ENCODE results near the gene RHCE.
"Not testable (repeated sequence)": the region's sequence is repeated elsewhere in the genome, so short reads cannot be mapped to it uniquely, and the experiment has no call there.

Gene RHCE

GRCh38 chr1:25397549-25397948 is 23.1 kb downstream of the RHCE start:
- not testable (repeated sequence) for DNase-seq (ENCODE audit: low read depth)

- no peak for DNase-seq (ENCODE audit: low read depth)
These were observed 27.8 kb downstream of the RHCE start for GRCh38 chr1:25392841-25393240.

GRCh38 chr1:25389721-25390120 is 30.9 kb downstream of the RHCE start:
- not testable (repeated sequence) for DNase-seq (ENCODE audit: low read depth)

- not testable (repeated sequence) for DNase-seq (ENCODE audit: low read depth)
These were observed 31.9 kb downstream of the RHCE start for GRCh38 chr1:25388691-25389090.

GRCh38 chr1:25387096-25387495 is 33.5 kb downstream of the RHCE start:
- DNase-seq (ENCODE audit: low read depth) = not testable (repeated sequence)

GRCh38 chr1:25383875-25384274 is 36.8 kb downstream of the RHCE start:
- DNase-seq (ENCODE audit: low read depth) = not testable (repeated sequence)

- DNase-seq (ENCODE audit: low read depth) = not testable (repeated sequence)
These were observed 37.5 kb downstream of the RHCE start for GRCh38 chr1:25383090-25383489.

- not testable (repeated sequence) for DNase-seq (ENCODE audit: low read depth)
These were observed 38.1 kb downstream of the RHCE start for GRCh38 chr1:25382543-25382942.

GRCh38 chr1:25378367-25378766 is 42.3 kb downstream of the RHCE start:
- not testable (repeated sequence) for DNase-seq (ENCODE audit: low read depth)

GRCh38 chr1:25371757-25372156 is 48.9 kb downstream of the RHCE start:
- not testable (repeated sequence) for DNase-seq (ENCODE audit: low read depth)

- DNase-seq (ENCODE audit: low read depth) = not testable (repeated sequence)
These were observed 50.8 kb downstream of the RHCE start for GRCh38 chr1:25369691-25370271.

- DNase-seq (ENCODE audit: low read depth) = no peak
These were observed 51.4 kb downstream of the RHCE start for GRCh38 chr1:25369241-25369640.

GRCh38 chr1:25362634-25363559 is 57.7 kb downstream of the RHCE start:
- not testable (repeated sequence) for DNase-seq (ENCODE audit: low read depth)

GRCh38 chr1:25361901-25362300 is 58.7 kb downstream of the RHCE start:
- DNase-seq (ENCODE audit: low read depth) = no peak

- no peak for DNase-seq (ENCODE audit: low read depth)
These were observed 59.7 kb downstream of the RHCE start for GRCh38 chr1:25360596-25361581.

- DNase-seq (ENCODE audit: low read depth) = no peak
These were observed 63.8 kb downstream of the RHCE start for GRCh38 chr1:25356848-25357247.

- no peak for DNase-seq (ENCODE audit: low read depth)
These were observed 64.2 kb downstream of the RHCE start for GRCh38 chr1:25356441-25356840.

- no peak for DNase-seq (ENCODE audit: low read depth)
These were observed 64.7 kb downstream of the RHCE start for GRCh38 chr1:25355841-25356395.

GRCh38 chr1:25349606-25350005 is 71.0 kb downstream of the RHCE start:
- DNase-seq (ENCODE audit: low read depth) = no peak

- DNase-seq (ENCODE audit: low read depth) = no peak
These were observed 73.1 kb downstream of the RHCE start for GRCh38 chr1:25347556-25347955.

- no peak for DNase-seq (ENCODE audit: low read depth)
These were observed 76.8 kb downstream of the RHCE start for GRCh38 chr1:25343872-25344271.

GRCh38 chr1:25342846-25343245 is 77.8 kb downstream of the RHCE start:
- DNase-seq (ENCODE audit: low read depth) = no peak

All from stimulated activated CD8-positive, alpha-beta memory T cell treated with anti-CD3 and anti-CD28 coated beads, Interleukin-15, amount 100 ng/mL, for 24 hours (primary cell).